Astrocyte of the cerebellum (primary cell): ENCODE data around the gene HOXB5.
A peak's percentile ranks its signal among the peaks of the same experiment; 100 is the strongest.

Experiments
- DNase-seq: peaks from one replicate; pipeline ENCODE4 v3.0.0-alpha.2; 2011; ENCODE audit warnings: low read depth
- H3K4me3 ChIP-seq: 2 replicates; pipeline ENCODE4 v1.5.1; 2011; ENCODE audit warnings: mild to moderate bottlenecking, low read depth, low read length, moderate library complexity
- in situ Hi-C: cut with HindIII; loops from 2 replicates; pipeline ENCODE4 v1.10.0; 2017; ENCODE audit warnings: low sequenced_read_pairs
- TF ChIP-seq, protein P1 (sequence below): IDR thresholded peaks from 2 replicates; pipeline ENCODE4 v1.5.1; 2012; ENCODE audit warnings: low read length, low read depth, moderate library complexity, mild to moderate bottlenecking; ENCODE audit errors: missing control alignments

The HOXB5 gene

DNA sequence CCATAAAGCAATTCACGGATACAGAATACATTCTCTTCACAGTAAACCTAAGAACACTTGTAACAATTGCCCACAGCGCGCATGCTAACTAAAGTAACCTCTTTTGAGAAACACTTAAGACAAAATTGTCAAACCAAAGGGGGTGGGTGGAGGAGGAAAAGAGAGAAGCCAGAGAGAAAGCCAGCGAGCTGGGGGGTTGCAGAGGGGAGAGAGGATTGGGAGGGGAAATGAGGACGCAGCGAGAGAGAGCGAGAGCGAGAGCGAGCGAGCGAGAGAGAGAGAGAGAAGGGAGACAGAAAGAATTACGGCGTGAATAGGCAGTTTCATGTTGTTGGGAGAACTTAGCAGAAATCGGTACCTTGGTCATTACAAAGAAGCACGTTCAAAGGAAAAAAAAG, 18.9 kb upstream of the HOXB5 start:
- TF ChIP-seq, protein P1, sequence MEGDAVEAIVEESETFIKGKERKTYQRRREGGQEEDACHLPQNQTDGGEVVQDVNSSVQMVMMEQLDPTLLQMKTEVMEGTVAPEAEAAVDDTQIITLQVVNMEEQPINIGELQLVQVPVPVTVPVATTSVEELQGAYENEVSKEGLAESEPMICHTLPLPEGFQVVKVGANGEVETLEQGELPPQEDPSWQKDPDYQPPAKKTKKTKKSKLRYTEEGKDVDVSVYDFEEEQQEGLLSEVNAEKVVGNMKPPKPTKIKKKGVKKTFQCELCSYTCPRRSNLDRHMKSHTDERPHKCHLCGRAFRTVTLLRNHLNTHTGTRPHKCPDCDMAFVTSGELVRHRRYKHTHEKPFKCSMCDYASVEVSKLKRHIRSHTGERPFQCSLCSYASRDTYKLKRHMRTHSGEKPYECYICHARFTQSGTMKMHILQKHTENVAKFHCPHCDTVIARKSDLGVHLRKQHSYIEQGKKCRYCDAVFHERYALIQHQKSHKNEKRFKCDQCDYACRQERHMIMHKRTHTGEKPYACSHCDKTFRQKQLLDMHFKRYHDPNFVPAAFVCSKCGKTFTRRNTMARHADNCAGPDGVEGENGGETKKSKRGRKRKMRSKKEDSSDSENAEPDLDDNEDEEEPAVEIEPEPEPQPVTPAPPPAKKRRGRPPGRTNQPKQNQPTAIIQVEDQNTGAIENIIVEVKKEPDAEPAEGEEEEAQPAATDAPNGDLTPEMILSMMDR: no peak
- no peak for DNase-seq
- no peak overlapping the region for H3K4me3 ChIP-seq
- in situ Hi-C loops: no loop called here

DNA sequence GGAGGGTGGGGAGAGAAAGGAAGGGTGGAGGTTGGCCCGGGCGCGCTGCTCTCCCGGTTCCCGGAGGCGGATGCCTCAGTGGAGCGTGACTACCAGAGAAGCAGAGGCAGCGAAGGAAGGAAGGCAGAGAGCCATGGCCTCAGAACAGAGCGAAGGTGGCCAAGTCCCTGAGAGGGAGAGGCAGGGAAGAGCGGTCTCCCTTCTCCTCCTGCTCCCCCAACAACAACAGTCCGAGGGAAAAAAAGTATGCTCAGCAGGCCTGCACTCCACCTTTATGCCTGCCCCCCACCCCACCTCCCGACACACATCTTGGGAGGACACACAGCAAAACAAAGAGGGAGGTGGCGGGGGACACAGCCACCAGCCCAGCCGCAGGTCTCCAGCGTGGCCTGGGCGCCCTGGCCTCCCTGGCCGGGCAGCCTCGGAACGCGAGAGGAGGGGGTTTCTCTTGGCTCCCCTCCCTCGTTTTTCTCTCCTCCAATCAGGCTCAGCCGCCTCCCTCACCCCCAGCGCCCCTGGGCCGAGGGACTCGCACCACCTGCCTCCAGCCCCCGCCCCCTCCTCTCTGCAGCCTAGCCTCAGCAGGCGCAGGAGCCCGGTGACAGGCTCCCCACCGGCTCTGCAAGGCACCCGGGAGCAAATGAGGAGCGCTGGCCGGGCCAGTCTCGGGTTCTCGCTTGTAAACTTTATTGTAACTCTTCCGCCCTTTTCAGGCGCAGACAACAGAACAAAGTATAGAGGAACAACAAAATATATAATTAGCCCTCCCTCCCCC, 18.3 kb upstream of the HOXB5 start:
- no peak overlapping the region for H3K4me3 ChIP-seq
- TF ChIP-seq, protein P1: no peak
- in situ Hi-C loops: no loop called here
- no peak for DNase-seq

DNA sequence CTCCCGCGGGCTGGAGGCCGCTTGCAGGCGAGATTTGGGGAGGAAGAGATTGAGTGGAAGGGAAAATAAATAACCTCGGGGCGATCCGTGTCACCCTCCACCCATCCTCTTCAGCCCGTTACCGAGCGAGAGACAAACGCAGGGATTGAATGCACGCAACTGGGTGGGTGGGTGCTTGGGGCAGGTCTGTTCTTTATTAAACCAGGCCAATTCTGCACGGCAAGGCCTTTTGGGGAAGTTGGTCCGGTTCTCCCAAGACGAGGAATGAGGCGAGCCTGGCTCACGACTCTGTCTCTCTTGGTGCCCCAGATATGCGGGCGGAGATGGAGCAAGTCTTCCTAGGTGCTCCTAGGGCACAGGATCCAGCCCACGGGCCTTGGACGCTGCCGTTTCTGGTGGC, 17.6 kb upstream of the HOXB5 start:
- in situ Hi-C loops: no loop called here
- no peak overlapping the region for H3K4me3 ChIP-seq
- DNase-seq: no peak
- TF ChIP-seq, protein P1: no peak

DNA sequence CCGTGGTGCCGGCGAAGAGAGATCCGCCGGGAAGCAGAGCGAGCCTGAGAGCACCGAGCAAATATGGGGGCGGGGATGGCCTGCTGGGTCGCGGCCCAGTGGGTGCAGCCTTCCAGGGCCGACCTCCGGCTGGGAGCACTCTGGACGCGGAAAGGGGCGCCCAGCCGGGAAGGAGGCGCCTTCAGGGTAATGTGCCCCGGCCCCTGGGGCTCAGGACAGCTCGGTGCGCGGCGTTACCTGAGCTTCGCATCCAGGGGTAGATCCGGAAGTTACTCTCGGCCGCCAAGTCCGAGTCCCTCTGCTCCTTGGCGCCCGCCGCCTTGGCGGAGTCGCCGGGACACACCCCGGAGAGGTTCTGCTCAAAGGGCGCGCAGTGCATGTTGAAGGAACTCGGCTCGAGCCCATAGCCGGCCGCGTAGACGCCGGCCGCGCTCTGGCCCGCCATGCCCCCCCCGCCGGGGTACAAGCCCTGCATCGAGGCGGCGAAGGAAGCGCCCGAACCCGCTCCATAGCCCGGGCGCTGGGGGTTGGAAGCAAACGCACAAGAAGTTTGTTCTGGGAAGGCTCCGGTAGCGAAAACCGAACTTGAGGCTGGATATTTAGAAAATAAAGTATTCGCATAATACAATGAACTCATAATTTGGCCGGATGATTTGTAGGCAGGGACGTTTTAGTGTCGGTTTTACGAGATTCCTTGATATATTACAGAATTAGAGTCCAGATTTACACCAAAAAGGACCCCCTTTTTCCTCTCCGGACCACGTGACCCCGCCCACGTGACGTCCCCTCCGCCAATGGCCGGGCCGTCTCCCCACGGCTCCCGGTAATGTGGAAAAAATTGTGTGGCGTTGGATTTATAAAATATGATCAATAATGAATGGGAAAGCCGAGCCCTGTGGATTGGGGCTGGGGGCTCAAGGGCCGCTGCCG, 17.0 kb upstream of the HOXB5 start, which contains the start of gene HOXB7:
Gene HOXB7, minus strand, starts transcription at position 736 of the 930 bp plus-strand sequence. Its CDS starts 99 bp downstream, at position 637.
- TF ChIP-seq, protein P1: no peak
- H3K4me3 ChIP-seq: peak within 1 kb of the TSS; percentile 26
- DNase-seq: no peak
- in situ Hi-C loops: no loop called here

DNA sequence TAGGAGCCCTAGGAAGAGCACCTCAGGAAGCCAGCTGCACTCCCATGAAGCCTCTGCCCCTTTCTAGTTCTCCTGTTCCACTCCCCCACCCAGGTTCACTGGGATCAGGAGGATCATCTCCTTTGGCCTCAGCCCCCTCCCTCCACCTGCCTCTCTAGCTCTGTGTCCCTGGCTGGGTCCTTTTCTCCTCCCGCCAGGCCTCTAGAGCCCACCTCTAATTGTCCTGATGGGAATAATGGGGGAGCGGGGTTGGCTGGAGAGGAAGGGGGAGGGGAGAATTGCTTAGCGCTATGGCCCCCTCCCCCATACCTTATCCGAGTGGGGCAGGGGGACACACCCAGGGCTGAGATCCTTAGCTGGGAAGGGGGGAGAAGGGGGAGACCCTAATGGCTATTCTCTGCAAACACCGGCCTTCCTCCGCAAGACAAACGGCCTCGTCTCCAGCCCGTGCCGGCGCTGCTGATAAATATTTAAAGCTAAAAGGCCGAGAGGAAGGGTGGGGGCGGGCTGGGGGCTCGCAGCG, 16.2 kb upstream of the HOXB5 start:
- no peak for DNase-seq
- TF ChIP-seq, protein P1: no peak
- in situ Hi-C loops: no loop called here
- H3K4me3 ChIP-seq: no peak overlapping the region

DNA sequence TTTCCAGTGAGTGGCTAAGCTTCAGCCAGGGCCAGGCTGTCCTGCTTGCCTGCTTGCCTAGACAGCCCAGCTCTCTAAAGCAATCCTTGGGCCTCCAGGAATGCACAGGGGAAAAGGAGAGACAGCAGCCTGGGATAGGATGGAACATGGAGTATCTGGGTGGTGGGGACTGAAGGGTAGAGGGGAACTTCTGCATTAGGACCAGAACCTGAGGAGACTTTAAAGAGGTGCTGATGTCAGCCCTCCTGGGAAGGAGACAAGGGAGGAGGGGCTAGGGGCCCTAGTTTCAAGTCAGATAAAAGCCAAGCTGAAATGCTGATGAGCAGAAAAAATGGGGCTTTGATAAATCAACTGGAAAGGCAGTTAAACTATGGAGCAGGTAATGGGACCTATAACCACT, 15.5 kb upstream of the HOXB5 start:
- in situ Hi-C loops: no loop called here
- no peak overlapping the region for H3K4me3 ChIP-seq
- TF ChIP-seq, protein P1: no peak
- DNase-seq: no peak
